Measurements from ENCODE around the gene MCOLN2.

DNA sequence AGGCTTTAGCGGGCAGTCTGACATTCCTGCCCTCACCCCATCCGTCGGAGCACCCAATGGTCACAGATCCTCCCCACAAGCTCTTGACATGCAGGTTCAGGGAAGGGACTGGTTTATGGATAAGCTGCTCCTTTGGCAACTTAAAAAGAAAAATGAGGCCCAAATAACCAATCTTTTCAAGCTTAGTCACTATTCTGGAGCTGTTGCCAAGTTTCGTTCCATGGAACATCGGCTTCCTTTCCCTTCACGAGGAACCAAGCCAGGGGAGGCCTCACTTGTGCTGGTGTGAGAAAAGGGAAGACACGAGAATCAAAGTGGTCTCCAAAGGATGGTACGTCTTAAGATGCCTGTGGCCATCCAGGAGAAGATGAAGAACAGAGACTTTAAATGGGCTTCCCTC lies 57.8 kb downstream of the MCOLN2 start:
- TF ChIP-seq, protein P1, sequence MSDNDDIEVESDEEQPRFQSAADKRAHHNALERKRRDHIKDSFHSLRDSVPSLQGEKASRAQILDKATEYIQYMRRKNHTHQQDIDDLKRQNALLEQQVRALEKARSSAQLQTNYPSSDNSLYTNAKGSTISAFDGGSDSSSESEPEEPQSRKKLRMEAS (IDR thresholded peaks at IDR 0.05), result no peak
- TF ChIP-seq ZNF274 (IDR thresholded peaks at IDR 0.05; ENCODE audit: low read depth, low read length), result no peak
- TF ChIP-seq, protein P2, sequence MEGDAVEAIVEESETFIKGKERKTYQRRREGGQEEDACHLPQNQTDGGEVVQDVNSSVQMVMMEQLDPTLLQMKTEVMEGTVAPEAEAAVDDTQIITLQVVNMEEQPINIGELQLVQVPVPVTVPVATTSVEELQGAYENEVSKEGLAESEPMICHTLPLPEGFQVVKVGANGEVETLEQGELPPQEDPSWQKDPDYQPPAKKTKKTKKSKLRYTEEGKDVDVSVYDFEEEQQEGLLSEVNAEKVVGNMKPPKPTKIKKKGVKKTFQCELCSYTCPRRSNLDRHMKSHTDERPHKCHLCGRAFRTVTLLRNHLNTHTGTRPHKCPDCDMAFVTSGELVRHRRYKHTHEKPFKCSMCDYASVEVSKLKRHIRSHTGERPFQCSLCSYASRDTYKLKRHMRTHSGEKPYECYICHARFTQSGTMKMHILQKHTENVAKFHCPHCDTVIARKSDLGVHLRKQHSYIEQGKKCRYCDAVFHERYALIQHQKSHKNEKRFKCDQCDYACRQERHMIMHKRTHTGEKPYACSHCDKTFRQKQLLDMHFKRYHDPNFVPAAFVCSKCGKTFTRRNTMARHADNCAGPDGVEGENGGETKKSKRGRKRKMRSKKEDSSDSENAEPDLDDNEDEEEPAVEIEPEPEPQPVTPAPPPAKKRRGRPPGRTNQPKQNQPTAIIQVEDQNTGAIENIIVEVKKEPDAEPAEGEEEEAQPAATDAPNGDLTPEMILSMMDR (IDR thresholded peaks at IDR 0.05 in 2 of 3, conservative IDR thresholded peaks at IDR 0.05 in 1 of 3; ENCODE audit: borderline replicate concordance in 1 of 3, insufficient read depth in 1 of 3, low read depth in 2 of 3, low read length in 2 of 3), result no peak
- no peak for TF ChIP-seq SP1 (IDR thresholded peaks at IDR 0.05; ENCODE audit: low read depth)
- no peak for TF ChIP-seq EGR1 (IDR thresholded peaks at IDR 0.05; ENCODE audit: low read depth)
- TF ChIP-seq, protein P3, sequence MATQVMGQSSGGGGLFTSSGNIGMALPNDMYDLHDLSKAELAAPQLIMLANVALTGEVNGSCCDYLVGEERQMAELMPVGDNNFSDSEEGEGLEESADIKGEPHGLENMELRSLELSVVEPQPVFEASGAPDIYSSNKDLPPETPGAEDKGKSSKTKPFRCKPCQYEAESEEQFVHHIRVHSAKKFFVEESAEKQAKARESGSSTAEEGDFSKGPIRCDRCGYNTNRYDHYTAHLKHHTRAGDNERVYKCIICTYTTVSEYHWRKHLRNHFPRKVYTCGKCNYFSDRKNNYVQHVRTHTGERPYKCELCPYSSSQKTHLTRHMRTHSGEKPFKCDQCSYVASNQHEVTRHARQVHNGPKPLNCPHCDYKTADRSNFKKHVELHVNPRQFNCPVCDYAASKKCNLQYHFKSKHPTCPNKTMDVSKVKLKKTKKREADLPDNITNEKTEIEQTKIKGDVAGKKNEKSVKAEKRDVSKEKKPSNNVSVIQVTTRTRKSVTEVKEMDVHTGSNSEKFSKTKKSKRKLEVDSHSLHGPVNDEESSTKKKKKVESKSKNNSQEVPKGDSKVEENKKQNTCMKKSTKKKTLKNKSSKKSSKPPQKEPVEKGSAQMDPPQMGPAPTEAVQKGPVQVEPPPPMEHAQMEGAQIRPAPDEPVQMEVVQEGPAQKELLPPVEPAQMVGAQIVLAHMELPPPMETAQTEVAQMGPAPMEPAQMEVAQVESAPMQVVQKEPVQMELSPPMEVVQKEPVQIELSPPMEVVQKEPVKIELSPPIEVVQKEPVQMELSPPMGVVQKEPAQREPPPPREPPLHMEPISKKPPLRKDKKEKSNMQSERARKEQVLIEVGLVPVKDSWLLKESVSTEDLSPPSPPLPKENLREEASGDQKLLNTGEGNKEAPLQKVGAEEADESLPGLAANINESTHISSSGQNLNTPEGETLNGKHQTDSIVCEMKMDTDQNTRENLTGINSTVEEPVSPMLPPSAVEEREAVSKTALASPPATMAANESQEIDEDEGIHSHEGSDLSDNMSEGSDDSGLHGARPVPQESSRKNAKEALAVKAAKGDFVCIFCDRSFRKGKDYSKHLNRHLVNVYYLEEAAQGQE (IDR thresholded peaks at IDR 0.05; ENCODE audit: low read depth), result no peak
- no peak for TF ChIP-seq JUND (IDR thresholded peaks at IDR 0.05)
